GM23248 (cell line): ENCODE results near the gene KDM3A.

Source experiments
- EZH2 ChIP-seq: fragments of 200-600 bp; sonication (generic); IDR thresholded peaks from 2 replicates; pipeline ENCODE4 v1.6.1; 2018; ENCODE audit warnings: antibody characterized with exemption, mild to moderate bottlenecking; ENCODE audit not compliant: insufficient read depth, poor library complexity, severe bottlenecking
- EZH2phosphoT487 ChIP-seq: fragments of 200-600 bp; sonication (generic); IDR thresholded peaks from 2 replicates; pipeline ENCODE4 v1.6.1; 2018; ENCODE audit warnings: antibody characterized with exemption, moderate library complexity, mild to moderate bottlenecking, low read depth; ENCODE audit not compliant: insufficient read depth

GRCh38 chr2:86518481-86518880 lies 77.3 kb downstream of the KDM3A start:
- TF ChIP-seq EZH2 = no peak
- TF ChIP-seq EZH2phosphoT487 = no peak
